ENCODE measurements around the gene COX7A2L. TPM values are rescaled to one million over a fixed set of nuclear protein-coding genes. Genes with fewer than 3 reads are reported as not detected.

Gene COX7A2L
- total RNA-seq, 1 experiment from 2014 or later: 132 TPM

GRCh38 chr2:42310007-42310515 lies 51.0 kb downstream of the COX7A2L start:
- in situ Hi-C loops (cut with HindIII; ENCODE audit: low pct_unique_long_range_greater_than_20kb, low sequenced_read_pairs): no loop called here
- POLR2A ChIA-PET: no interaction called here

DNA sequence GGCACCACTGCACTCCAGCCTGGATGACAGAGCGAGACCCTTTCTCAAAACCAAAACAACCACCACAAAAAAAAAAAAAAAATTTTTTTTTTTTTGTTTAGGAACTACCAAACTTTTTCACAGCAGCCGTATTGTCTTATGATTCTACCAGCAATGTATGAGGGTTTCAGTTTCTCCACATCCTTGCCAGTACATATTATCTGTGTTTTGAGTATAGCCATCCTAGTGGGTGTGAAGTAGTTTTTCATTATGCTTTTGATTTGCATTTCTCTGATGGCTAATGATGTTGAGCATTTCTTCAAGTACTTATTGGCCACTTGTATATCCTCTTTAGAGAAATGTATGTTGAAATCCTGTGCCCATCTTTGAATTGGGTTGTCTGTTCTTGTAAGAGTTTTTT lies 51.7 kb downstream of the COX7A2L start:
- in situ Hi-C loops (cut with HindIII; ENCODE audit: low pct_unique_long_range_greater_than_20kb, low sequenced_read_pairs): no loop called here
- Histone ChIP-seq H3K27ac (ENCODE audit: low read length) (no peak overlapping the region), H3K27me3 (ENCODE audit: control insufficient read depth, insufficient read depth, low read length) (no peaks in the 10 kb centered on the region), H3K4me1 (ENCODE audit: control insufficient read depth, insufficient read depth, low read length) (no peaks in the 10 kb centered on the region), H3K4me3 (ENCODE audit: low read depth in 2 of 2, low read length in 2 of 2) (no peak overlapping the region), H3K36me3 (ENCODE audit: control insufficient read depth, insufficient read depth, low read length) (0 out of 2 replicates have a peak, but pooled peaks cover 2% of the 10 kb centered on the region), H3K9me3 (ENCODE audit: control insufficient read depth, insufficient read depth, low read depth, low read length) (no peaks in the 10 kb centered on the region)
- POLR2A ChIA-PET: no interaction called here
- TF ChIP-seq POLR2AphosphoS5 (IDR thresholded peaks at IDR 0.05; ENCODE audit: low read depth, low read length): no peak
- no peak for TF ChIP-seq TCF7L2 (IDR thresholded peaks at IDR 0.05; ENCODE audit: low read depth, low read length)
- TF ChIP-seq SIN3A (IDR thresholded peaks at IDR 0.05; ENCODE audit: borderline replicate concordance, insufficient read depth, low read depth, low read length): no peak
- TF ChIP-seq, protein P1, sequence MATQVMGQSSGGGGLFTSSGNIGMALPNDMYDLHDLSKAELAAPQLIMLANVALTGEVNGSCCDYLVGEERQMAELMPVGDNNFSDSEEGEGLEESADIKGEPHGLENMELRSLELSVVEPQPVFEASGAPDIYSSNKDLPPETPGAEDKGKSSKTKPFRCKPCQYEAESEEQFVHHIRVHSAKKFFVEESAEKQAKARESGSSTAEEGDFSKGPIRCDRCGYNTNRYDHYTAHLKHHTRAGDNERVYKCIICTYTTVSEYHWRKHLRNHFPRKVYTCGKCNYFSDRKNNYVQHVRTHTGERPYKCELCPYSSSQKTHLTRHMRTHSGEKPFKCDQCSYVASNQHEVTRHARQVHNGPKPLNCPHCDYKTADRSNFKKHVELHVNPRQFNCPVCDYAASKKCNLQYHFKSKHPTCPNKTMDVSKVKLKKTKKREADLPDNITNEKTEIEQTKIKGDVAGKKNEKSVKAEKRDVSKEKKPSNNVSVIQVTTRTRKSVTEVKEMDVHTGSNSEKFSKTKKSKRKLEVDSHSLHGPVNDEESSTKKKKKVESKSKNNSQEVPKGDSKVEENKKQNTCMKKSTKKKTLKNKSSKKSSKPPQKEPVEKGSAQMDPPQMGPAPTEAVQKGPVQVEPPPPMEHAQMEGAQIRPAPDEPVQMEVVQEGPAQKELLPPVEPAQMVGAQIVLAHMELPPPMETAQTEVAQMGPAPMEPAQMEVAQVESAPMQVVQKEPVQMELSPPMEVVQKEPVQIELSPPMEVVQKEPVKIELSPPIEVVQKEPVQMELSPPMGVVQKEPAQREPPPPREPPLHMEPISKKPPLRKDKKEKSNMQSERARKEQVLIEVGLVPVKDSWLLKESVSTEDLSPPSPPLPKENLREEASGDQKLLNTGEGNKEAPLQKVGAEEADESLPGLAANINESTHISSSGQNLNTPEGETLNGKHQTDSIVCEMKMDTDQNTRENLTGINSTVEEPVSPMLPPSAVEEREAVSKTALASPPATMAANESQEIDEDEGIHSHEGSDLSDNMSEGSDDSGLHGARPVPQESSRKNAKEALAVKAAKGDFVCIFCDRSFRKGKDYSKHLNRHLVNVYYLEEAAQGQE (IDR thresholded peaks at IDR 0.05; ENCODE audit: insufficient read depth in 1 of 2, low read depth in 2 of 2, low read length in 1 of 2): no peak
- no TSS peak for BruUV-seq (replicated peaks)
- CTCF ChIA-PET: interaction anchor here (0.7 kb wide), 1 partner anchor 159 kb away, joined by 12 read pairs; no protein-coding TSS in a partner anchor
- no peak for ATAC-seq
- no peak for DNase-seq (ENCODE audit: low read depth, low spot score)
- intact Hi-C loops (cut with micrococcal nuclease; ENCODE audit: unreplicated experiment): no loop called here

More at GRCh38 chr2:42310007-42310515, 51.0 kb downstream of the COX7A2L start:
- ATAC-seq: no peak
- Histone ChIP-seq H3K27me3 (ENCODE audit: control insufficient read depth, insufficient read depth, low read length) (no peaks in the 10 kb centered on the region), H3K36me3 (ENCODE audit: control insufficient read depth, insufficient read depth, low read length) (0 out of 2 replicates have a peak, but pooled peaks cover 2% of the 10 kb centered on the region), H3K9me3 (ENCODE audit: control insufficient read depth, insufficient read depth, low read depth, low read length) (no peaks in the 10 kb centered on the region), H3K4me3 (ENCODE audit: low read depth in 2 of 2, low read length in 2 of 2) (no peak overlapping the region), H3K4me1 (ENCODE audit: control insufficient read depth, insufficient read depth, low read length) (no peaks in the 10 kb centered on the region), H3K27ac (ENCODE audit: low read length) (no peak overlapping the region)
- TF ChIP-seq CTCF (IDR thresholded peaks at IDR 0.05) (no peak), POLR2AphosphoS5 (IDR thresholded peaks at IDR 0.05; ENCODE audit: low read depth, low read length) (no peak), TCF7L2 (IDR thresholded peaks at IDR 0.05; ENCODE audit: low read depth, low read length) (no peak), SIN3A (IDR thresholded peaks at IDR 0.05; ENCODE audit: borderline replicate concordance, insufficient read depth, low read depth, low read length) (no peak)
- TF ChIP-seq, protein P1 (IDR thresholded peaks at IDR 0.05; ENCODE audit: insufficient read depth in 1 of 2, low read depth in 2 of 2, low read length in 1 of 2): no peak
- no peak for DNase-seq (ENCODE audit: low read depth, low spot score)
- no TSS peak for BruUV-seq (replicated peaks)
- CTCF ChIA-PET: interaction anchor here (0.7 kb wide), 1 partner anchor 221 kb away, joined by 15 read pairs; no protein-coding TSS in a partner anchor
- intact Hi-C loops (cut with micrococcal nuclease; ENCODE audit: unreplicated experiment): no loop called here

Data from Panc1 (cell line).